SH-SY5Y (cell line): ENCODE data around the gene NDUFC1.

Experiments used
- GATA2 ChIP-seq: IDR thresholded peaks from 2 replicates; pipeline ENCODE4 v1.6.1; 2011; ENCODE audit warnings: mild to moderate bottlenecking, low read depth, low read length
- GATA3 ChIP-seq: IDR thresholded peaks from 2 replicates; pipeline ENCODE4 v1.6.1; 2011; ENCODE audit warnings: low read depth, mild to moderate bottlenecking, low read length, moderate library complexity

DNA sequence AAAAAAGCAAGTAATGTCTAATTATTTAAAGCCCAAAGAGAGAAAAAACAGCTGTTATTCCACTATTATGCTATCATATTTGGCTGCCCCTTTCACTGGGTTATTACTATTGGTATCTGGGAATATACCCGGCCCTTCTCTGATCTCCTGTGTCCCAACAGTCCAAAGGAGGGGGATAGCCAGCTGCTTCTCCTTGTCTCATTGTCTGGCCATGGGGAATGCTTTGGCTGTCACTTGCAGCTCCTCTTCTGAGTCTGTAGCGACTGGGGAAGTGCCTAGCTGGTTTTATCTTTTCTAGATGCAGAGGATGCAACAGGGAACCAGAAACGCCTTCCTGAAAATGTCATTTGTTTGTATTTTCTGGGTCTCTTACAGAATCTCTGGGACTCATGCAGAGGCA is 56.1 kb downstream of the NDUFC1 start:
- no peak for TF ChIP-seq GATA2
- TF ChIP-seq GATA3, result no peak
